Dermis microvascular lymphatic vessel endothelial cell (primary cell): ENCODE data around the gene DUXB. TPM values are rescaled to one million over a fixed set of nuclear protein-coding genes. Genes with fewer than 3 reads are reported as not detected.

Source experiments
- DNase-seq, 2 donors: peaks; one replicate each; pipeline versions ENCODE4 v3.0.0 to v3.0.0-alpha.2; 2010; ENCODE audit warnings: low read depth in 2 of 2
- total RNA-seq: library from RNA; depleted of rRNA; stranded (reverse); fragments of >200 nt; gene quantifications from 2 replicates; pipeline ENCODE4 v1.2.1, GENCODE V29; 2014

The DUXB gene
- total RNA-seq, 1 donor from 2014 or later: not detected

DNA sequence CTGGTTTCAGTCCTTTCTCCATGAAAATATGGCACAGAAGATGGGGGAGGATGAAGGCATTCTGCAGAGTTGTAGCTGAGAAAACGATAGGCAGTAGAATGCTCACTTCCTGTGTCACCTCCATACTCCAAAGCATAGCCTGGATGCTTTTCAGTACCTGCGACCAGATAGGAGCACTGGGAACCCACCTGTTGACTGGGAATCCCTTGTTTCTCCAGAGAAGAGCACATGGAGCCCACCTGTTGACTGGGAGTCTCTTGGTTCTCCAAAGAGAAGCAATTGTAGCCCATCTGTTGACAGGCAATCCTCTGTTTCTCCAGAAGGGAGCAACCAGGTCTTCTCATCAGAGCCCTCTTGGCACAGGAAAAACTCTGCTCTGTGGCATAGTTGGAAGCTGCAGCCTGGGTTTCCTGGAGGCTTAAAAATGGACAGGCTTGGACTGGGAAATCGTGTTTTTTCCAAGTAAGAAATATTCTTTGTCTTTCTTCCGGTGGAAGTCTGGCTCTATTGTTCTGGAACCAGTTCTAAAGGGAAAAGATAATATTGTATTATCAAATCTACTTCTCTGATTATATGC, 40.4 kb downstream of the DUXB start:
- peak; percentile 34 to 63 for DNase-seq

DNA sequence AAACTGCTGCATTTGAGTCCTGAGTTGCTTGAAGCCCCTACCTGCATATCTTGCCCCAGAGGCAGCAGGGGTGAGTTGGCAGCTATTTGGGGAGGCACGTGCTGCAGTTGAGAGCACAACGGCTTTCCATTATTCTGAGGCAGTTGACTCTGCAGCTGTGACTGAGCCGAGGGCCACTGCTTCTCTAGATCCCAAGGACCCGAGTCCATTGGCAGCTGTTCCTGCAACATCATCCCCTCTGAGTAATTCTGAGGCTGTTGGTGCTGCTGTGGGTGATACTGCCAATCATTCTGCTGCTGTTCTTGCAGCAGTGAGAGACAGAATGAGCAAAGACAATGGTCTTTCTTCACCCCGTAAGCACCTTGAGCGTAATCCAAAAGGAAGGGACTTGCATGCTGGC, 40.9 kb downstream of the DUXB start:
- no peak for DNase-seq

DNA sequence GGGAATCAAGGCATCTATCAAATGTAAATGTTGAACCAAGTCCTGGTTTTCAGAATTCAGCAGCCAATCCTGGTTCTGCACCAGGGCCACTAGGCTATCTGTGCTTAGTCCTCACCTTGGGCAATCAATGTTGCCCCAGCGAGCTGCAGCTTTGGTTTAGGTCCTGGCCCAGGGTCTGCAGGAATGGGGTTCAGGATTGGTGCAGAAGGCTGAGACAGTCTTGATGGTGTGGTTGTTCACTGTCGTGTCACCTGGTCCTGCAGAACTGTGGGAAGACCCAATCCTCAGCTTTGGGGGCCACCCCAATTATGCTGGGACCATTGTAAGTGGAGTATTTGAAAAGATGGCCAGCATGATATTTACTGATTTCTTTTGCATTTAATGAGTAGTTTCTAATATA, 43.1 kb downstream of the DUXB start:
- DNase-seq: no peak

DNA sequence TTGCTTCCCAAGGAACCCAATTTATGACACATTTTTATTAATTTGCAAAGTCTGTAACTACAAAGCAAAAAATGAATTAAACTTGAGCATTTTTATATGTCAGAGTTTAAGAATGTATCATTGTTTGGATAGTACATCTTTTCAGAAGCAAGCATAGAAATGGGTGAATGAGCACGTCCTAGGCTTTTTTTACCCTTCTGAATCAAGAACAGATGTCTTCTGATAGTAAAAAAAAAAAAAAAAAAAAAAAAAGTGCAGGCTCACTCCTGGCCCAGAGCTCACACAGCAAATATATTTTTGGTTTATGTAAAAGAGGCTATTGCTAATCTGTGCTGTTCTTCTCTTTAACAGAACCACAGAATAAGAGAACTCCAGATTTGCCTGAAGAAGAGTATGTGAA, 47.3 kb downstream of the DUXB start:
- DNase-seq: no peak

DNA sequence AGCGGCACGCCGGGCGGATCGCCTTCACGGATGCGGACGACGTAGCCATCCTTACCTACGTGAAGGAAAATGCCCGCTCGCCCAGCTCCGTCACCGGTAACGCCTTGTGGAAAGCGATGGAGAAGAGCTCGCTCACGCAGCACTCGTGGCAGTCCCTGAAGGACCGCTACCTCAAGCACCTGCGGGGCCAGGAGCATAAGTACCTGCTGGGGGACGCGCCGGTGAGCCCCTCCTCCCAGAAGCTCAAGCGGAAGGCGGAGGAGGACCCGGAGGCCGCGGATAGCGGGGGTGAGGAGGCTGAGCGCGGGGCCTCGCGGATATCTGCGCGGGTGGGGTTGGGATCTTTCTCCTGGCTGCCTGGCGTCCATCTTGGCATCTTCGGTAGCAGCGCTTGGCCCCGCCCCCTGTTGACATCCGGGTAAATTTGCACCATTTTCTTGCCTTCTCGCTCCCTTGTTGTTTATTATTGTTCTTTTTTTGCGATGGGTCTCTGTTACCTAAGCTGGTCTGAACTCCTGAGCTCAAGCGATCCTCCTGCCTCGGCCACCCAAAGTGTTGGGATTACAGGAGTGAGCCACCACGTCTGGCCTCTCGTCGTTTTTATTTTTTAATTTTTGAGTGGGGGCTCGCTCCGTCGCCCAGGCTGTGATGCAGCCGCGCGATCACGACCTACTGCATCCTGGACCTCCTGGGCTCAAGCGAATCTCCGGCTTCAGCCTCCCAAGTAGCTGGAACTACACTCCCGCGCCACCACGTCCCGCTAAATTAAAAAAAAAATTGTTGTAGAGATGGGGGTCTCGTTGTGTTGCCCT, 52.8 kb downstream of the DUXB start:
- DNase-seq: peak; percentile 34 to 78

DNA sequence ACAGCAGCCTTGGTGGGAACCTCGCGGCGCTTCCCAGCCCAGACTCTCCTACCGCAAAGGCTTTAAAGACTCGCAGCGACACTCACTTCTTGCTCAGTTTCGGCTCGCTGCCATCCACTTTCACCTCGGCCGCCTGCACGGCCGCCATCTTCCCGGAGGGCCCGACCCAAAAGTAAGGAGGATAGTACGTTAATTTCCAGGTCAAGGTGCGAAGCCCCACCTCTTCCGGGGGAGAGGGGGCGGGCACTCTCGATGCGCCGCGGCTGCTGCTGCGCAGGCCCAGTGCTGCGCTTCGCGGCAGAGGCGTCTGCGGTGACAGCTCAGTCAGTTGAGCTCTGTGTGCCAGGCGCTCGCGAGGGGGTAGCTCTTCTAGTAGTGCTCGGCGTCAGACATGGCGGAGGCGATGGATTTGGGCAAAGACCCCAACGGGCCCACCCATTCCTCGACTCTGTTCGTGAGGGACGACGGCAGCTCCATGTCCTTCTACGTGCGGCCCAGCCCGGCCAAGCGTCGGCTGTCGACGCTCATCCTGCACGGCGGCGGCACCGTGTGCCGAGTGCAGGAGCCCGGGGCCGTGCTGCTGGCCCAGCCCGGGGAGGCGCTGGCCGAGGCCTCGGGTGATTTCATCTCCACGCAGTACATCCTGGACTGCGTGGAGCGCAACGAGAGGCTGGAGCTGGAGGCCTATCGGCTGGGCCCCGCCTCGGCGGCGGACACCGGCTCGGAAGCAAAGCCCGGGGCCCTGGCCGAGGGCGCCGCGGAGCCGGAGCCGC, 53.6 kb downstream of the DUXB start, which contains the start of the genes KARS1 and TERF2IP:
KARS1 (minus strand) TSS at position 174 of the 773 bp plus-strand sequence; CDS start at position 148, 26 bp downstream.
TERF2IP (plus strand) TSS at position 282 of the 773 bp plus-strand sequence; CDS start at position 392, 110 bp downstream.
- DNase-seq: peak; percentile 84 to 95

DNA sequence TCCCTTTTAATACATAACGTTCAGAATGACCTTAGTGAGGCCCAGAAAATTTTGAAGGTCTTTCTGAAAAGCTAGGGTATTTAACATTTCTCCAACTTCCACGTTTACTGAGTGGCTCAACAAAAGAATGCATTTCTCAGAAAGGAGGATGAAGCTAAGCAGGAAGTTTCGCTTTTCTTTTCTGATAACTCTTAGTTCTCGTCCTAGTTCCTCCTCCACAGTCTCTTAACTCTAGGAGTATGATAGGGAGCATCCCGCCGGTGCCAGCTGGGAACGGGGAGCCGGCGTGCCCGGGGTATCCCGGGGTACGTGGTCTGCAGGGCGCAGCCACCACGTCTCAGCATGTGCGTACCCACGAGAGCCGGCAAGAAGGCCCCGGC, 54.2 kb downstream of the DUXB start:
- no peak for DNase-seq

DNA sequence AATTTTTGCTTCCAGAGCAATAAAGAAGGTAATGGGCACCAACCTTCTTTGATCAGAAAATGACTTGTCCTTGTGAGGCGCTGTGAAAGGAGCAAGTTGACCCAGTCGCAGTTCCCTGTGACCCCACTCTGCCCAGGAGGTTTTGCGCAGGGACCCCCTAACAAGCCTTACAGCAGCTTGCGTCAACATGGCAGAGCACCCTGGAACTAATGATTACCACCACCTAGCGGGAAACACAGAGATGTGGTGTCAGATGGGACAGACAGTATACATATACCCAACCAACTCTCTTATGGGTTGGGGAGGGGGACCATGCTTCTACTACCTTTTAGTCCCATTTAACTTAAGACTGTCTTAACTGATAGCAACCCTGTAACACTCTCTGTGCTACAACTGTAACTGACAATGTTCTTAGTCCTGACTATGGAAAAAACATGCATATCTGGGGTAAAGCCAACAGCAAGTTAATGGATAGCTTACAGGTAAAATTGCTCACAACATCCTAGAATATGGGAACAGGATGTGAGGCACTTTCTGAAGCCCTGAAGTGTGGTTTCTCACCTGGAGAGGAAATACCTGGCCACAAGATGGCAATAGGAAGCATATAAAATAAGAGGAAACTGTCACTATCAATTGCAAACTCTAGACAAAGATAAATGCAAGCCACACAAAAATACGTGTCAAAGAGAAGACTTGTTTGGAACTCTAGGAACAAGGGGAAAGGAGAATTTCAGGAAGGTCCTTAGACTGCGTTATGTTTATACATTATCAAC, 56.8 kb downstream of the DUXB start:
- no peak for DNase-seq

Other genes with a start within 250 kb of the DUXB start
- gene TMEM170A, start 236.8 kb downstream of the DUXB start, total RNA-seq: 30.3 and 37.6 TPM in 2 replicates
- 0.64 and 1.0 TPM in 2 replicates for gene CHST6, start 206.0 kb downstream of the DUXB start, total RNA-seq
- 0.13 TPM in 1 of 2 replicates, not detected in the other for gene CHST5, start 165.4 kb downstream of the DUXB start, total RNA-seq
- 6.9 and 10.7 TPM in 2 replicates for gene TMEM231, start 145.2 kb downstream of the DUXB start, total RNA-seq
- gene GABARAPL2, start 135.1 kb downstream of the DUXB start, total RNA-seq: 47.5 and 79.4 TPM in 2 replicates
- gene ADAT1, start 78.2 kb downstream of the DUXB start, total RNA-seq: 47.4 and 65.4 TPM in 2 replicates
- 131 and 144 TPM in 2 replicates for gene KARS1, start 53.8 kb downstream of the DUXB start, total RNA-seq
- gene TERF2IP, start 53.7 kb downstream of the DUXB start, total RNA-seq: 32.3 and 39.6 TPM in 2 replicates
- gene CPHXL2, start 24.5 kb downstream of the DUXB start, total RNA-seq: not detected in 2 replicates
- gene CPHXL, start 25.0 kb upstream of the DUXB start, total RNA-seq: not detected in 2 replicates